Measurements from ENCODE around the gene HERC4.
"Not testable (repeated sequence)": the region's sequence is repeated elsewhere in the genome, so short reads cannot be mapped to it uniquely, and the experiment has no call there.

Gene HERC4

DNA sequence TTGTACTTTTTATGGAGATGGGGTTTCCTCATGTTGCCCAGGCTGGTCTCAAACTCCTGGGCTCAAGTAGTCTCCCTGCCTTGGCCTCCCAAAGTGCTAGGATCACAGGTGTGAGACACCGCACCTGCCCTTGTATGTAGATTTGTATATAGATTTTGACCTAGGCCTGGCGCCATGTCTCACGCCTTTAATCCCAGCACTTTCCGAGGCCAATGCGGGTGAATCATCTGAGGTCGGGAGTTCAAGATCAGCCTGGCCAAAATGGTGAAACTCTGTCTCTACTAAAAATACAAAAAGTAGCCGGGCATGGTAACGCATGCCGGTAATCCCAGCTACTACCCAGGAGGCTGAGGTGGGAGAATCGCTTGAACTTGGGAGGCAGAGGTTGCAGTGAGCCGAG lies 197.7 kb downstream of the HERC4 start:
- DNase-seq (ENCODE audit: low spot score), result not testable (repeated sequence)

DNA sequence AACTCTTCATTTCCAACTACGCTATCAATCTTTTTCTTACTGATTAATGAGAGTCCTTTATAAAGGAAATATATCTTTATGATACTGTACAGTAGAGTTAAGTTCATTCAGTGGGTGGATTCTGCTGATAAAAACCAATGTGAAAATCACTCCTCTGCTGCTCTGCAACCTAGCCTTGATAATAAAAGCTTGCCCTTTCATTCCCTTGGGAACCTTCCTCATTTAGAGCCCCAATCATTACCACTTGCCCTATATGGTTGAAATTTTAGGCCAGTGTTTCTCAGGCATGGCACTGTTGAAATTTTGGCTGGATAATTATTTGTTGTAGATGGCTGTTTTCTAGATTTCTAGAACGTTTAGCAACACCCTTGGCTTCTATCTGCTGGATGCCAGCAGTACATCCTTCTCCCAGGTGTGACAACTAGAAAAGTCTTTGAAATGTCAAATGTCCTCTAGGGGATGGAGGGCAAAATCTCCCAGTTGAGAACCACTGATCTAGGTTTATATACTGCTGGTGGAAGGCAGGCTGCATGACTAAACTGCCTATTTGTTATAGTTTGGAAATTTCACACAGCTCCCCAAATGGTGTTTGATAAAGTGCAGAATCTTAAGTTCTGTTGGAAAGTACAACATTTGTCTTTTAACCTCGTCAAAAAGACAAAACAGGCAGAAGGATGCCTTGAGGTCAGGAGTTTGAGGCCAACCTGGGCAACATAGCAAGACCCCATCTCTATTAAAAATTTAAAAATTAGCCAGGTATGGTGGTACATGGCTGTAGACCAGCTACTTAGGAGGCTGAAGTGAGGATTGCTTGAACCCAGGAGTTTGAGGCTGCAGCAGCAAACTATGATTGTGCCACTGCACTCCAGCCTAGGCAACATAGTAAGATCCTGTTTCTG lies 199.5 kb downstream of the HERC4 start:
- DNase-seq (ENCODE audit: low spot score), result no peak

Measured in cerebellar cortex (tissue), 1 donor.